MM.1S (cell line): ENCODE measurements around the gene COL6A1.

Experiments
- DNase-seq: peaks from one replicate; pipeline ENCODE4 v3.0.0-alpha.2; 2015
- H2AFZ ChIP-seq: fragments of 300-600 bp; sonication (generic); 2 replicates; pipeline ENCODE4 v1.6.0; 2016; ENCODE audit warnings: antibody characterized with exemption, low read length
- H3F3A ChIP-seq: fragments of 300-600 bp; sonication (generic); 2 replicates; pipeline ENCODE4 v1.6.1; 2016; ENCODE audit warnings: mild to moderate bottlenecking, antibody characterized with exemption, low read length, moderate library complexity, mixed read lengths; ENCODE audit not compliant: insufficient read depth
- H3K27ac ChIP-seq: fragments of 300-600 bp; sonication (generic); 2 replicates; pipeline ENCODE4 v1.5.1; 2016; ENCODE audit warnings: mild to moderate bottlenecking, low read length
- H3K27me3 ChIP-seq: fragments of 300-600 bp; sonication (generic); replicated peaks from 2 replicates; pipeline ENCODE4 v1.6.0; 2016; ENCODE audit warnings: low read length; ENCODE audit not compliant: insufficient read depth
- H3K36me3 ChIP-seq: fragments of 300-600 bp; sonication (generic); replicated peaks from 2 replicates; pipeline ENCODE4 v1.6.1; 2016; ENCODE audit warnings: mild to moderate bottlenecking, low read length, mixed read lengths; ENCODE audit not compliant: insufficient read depth
- H3K4me1 ChIP-seq: fragments of 300-600 bp; sonication (generic); 2 replicates; pipeline ENCODE4 v1.6.1; 2016; ENCODE audit warnings: low read length, mixed read lengths
- H3K4me2 ChIP-seq: fragments of 300-600 bp; sonication (generic); 2 replicates; pipeline ENCODE4 v1.6.0; 2016; ENCODE audit warnings: low read depth, low read length
- H3K4me3 ChIP-seq: fragments of 300-600 bp; sonication (generic); 2 replicates; pipeline ENCODE4 v1.5.1; 2016; ENCODE audit warnings: low read length, mixed read lengths
- H3K79me2 ChIP-seq: fragments of 300-600 bp; sonication (generic); 2 replicates; pipeline ENCODE4 v1.6.1; 2016; ENCODE audit warnings: mixed run types, low read length, mixed read lengths
- H3K9ac ChIP-seq: fragments of 300-600 bp; sonication (generic); 2 replicates; pipeline ENCODE4 v1.6.1; 2016; ENCODE audit warnings: low read length, mixed read lengths
- H3K9me2 ChIP-seq: fragments of 300-600 bp; sonication (generic); replicated peaks from 2 replicates; pipeline ENCODE4 v1.6.1; 2016; ENCODE audit warnings: mild to moderate bottlenecking, low read length, mixed read lengths; ENCODE audit not compliant: insufficient read depth
- H3K9me3 ChIP-seq: fragments of 300-600 bp; sonication (generic); replicated peaks from 2 replicates; pipeline ENCODE4 v1.6.1; 2016; ENCODE audit warnings: mild to moderate bottlenecking, low read length, mixed read lengths; ENCODE audit not compliant: insufficient read depth
- H4K20me1 ChIP-seq: fragments of 300-600 bp; sonication (generic); 2 replicates; pipeline ENCODE4 v1.6.1; 2016; ENCODE audit warnings: mild to moderate bottlenecking, low read length, moderate library complexity, mixed read lengths; ENCODE audit not compliant: insufficient read depth
- CTCF ChIP-seq: fragments of 300-600 bp; sonication (generic); IDR thresholded peaks from 2 replicates; pipeline ENCODE4 v1.5.1; 2016; ENCODE audit warnings: antibody characterized with exemption, low read length, mixed read lengths
- EZH2 ChIP-seq: fragments of 300-600 bp; sonication (generic); optimal IDR thresholded peaks from 2 replicates; pipeline ENCODE3; 2017; ENCODE audit warnings: low read depth, mild to moderate bottlenecking, antibody characterized with exemption, low read length, mixed read lengths
- EZH2phosphoT487 ChIP-seq: fragments of 300-600 bp; sonication (generic); IDR thresholded peaks from 2 replicates; pipeline ENCODE4 v1.6.1; 2018; ENCODE audit warnings: antibody characterized with exemption, low read length

Gene COL6A1

DNA sequence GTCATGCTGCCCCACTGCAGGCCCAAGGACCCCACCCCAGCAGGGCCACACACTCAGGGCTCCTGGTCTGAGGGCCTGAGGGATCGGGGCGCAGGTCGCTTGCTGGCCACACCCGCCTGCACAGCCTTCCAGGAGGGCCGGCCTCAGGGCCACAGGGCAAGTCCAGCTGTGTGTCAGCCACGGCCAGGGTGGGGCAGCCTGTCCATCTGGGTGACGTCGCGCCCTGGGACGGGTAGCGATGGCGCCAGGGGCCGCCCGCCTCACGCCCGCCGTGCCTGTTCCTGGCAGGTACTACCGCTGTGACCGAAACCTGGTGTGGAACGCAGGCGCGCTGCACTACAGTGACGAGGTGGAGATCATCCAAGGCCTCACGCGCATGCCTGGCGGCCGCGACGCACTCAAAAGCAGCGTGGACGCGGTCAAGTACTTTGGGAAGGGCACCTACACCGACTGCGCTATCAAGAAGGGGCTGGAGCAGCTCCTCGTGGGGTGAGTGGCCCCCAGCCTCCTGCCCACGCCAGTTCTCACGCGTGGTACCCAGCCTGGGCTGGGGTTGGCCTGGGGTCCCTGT is 2.5 kb downstream of the COL6A1 start:
- Histone ChIP-seq H2AFZ (no peak overlapping the region), H3K27ac (no peak overlapping the region), H4K20me1 (no peaks in the 10 kb centered on the region), H3K9me2 (no peaks in the 10 kb centered on the region), H3K4me2 (no peak overlapping the region), H3K4me1 (no peaks in the 10 kb centered on the region), H3F3A (0 out of 2 replicates have a peak, but pooled peaks cover 5% of the 10 kb centered on the region), H3K27me3 (peaks cover 71% of the 10 kb centered on the region), H3K4me3 (no peak overlapping the region), H3K79me2 (no peaks in the 10 kb centered on the region), H3K9ac (no peak overlapping the region), H3K36me3 (no peaks in the 10 kb centered on the region), H3K9me3 (no peaks in the 10 kb centered on the region)
- no peak for DNase-seq
- TF ChIP-seq EZH2 (no peak), CTCF (no peak), EZH2phosphoT487 (no peak)

DNA sequence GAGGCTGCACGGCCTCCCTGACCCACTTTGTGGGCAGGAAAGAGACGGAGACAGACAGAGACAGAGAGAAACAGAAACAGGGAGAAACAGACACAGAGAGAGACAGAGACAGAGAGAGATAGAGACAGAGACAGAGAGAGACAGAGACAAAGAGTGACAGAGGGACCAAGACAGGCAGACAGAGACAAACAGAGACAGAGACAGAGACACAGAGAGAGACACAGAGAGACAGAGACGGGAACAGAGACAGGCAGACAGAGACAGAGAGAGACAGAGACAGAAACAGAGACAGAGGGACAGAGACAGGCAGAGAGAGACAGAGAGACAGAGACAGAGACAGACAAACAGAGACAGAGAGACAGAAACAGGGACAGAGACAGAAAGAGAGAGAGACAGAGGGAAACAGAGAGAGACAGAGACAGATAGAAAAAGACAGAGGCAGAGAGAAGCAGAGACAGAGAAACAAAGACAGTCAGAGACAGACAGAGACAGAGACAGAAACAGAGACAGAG is 3.1 kb downstream of the COL6A1 start:
- DNase-seq, result no peak
- Histone ChIP-seq H3K27me3 (peaks cover 71% of the 10 kb centered on the region), H3K9me3 (no peaks in the 10 kb centered on the region), H3K4me2 (no peak overlapping the region), H3K9ac (no peak overlapping the region), H4K20me1 (no peaks in the 10 kb centered on the region), H3K4me1 (no peaks in the 10 kb centered on the region), H2AFZ (no peak overlapping the region), H3K4me3 (no peak overlapping the region), H3K9me2 (no peaks in the 10 kb centered on the region), H3K36me3 (no peaks in the 10 kb centered on the region), H3K27ac (no peak overlapping the region), H3F3A (0 out of 2 replicates have a peak, but pooled peaks cover 5% of the 10 kb centered on the region), H3K79me2 (no peaks in the 10 kb centered on the region)
- TF ChIP-seq EZH2phosphoT487 (no peak), CTCF (no peak), EZH2 (no peak)

GRCh38 chr21:45985471-45986315 is 4.1 kb downstream of the COL6A1 start:
- no peak for DNase-seq
- no peak overlapping the region for H3K4me3 ChIP-seq
- TF ChIP-seq CTCF, result no peak
- TF ChIP-seq EZH2, result no peak
- TF ChIP-seq EZH2phosphoT487, result no peak
- H3K4me2 ChIP-seq, result no peak overlapping the region
- peaks cover 71% of the 10 kb centered on the region for H3K27me3 ChIP-seq
- no peak overlapping the region for H3K27ac ChIP-seq
- no peaks in the 10 kb centered on the region for H4K20me1 ChIP-seq
- H3K36me3 ChIP-seq, result no peaks in the 10 kb centered on the region
- H3F3A ChIP-seq, result 0 out of 2 replicates have a peak, but pooled peaks cover 5% of the 10 kb centered on the region
- H3K4me1 ChIP-seq, result no peaks in the 10 kb centered on the region
- no peak overlapping the region for H2AFZ ChIP-seq
- no peak overlapping the region for H3K9ac ChIP-seq
- no peaks in the 10 kb centered on the region for H3K79me2 ChIP-seq
- H3K9me2 ChIP-seq, result no peaks in the 10 kb centered on the region
- H3K9me3 ChIP-seq, result no peaks in the 10 kb centered on the region
